WTC11 (cell line): ENCODE measurements around the gene PTPN13. TPM values are rescaled to one million over a fixed set of nuclear protein-coding genes. Genes with fewer than 3 reads are reported as not detected.
A peak's percentile ranks its signal among the peaks of the same experiment; 100 is the strongest.

Experiments used
- ATAC-seq: fragments of 200-7000 bp; cut with Tn5 transposase; 2 replicates; pipeline ENCODE4 v1.10.0; 2021; ENCODE audit warnings: mild to moderate bottlenecking, moderate library complexity
- CTCF ChIA-PET: fragments of 300-600 bp; sonication (Branson Sonifier 250); formaldehyde crosslinking; loops from one replicate; lab custom pipeline; 2021; ENCODE audit warnings: antibody characterized with exemption; lab: Charles Lee
- POLR2A ChIA-PET: fragments of 350-600 bp; sonication (Branson Sonifier 250); formaldehyde crosslinking; loops from one replicate; lab custom pipeline; 2021; ENCODE audit warnings: antibody characterized with exemption; lab: Charles Lee
- DNase-seq: peaks from one replicate; pipeline ENCODE4 v3.0.0; 2021; ENCODE audit warnings: low spot score
- H3K27ac Mint-ChIP-seq: 2 replicates; pipeline ENCODE4 v1.8.0; 2021; ENCODE audit warnings: mixed read lengths
- H3K27me3 Mint-ChIP-seq: 2 replicates; pipeline ENCODE4 v1.8.0; 2021; ENCODE audit warnings: low read depth, mild to moderate bottlenecking, moderate library complexity, mixed read lengths
- H3K36me3 Mint-ChIP-seq: 2 replicates; pipeline ENCODE4 v1.8.0; 2021; ENCODE audit warnings: mixed read lengths
- H3K4me1 Mint-ChIP-seq: 2 replicates; pipeline ENCODE4 v1.8.0; 2022; ENCODE audit warnings: mixed read lengths
- H3K4me3 Mint-ChIP-seq: 2 replicates; pipeline ENCODE4 v1.8.0; 2021; ENCODE audit warnings: mild to moderate bottlenecking, moderate library complexity, mixed read lengths
- H3K9me3 Mint-ChIP-seq: 2 replicates; pipeline ENCODE4 v1.8.0; 2021; ENCODE audit warnings: mixed read lengths
- AFF4 ChIP-seq: sonication (generic); formaldehyde crosslinking; IDR thresholded peaks from 2 replicates; pipeline ENCODE4 v1.8.1; 2023; ENCODE audit warnings: mild to moderate bottlenecking, missing genetic modification reagents, borderline replicate concordance
- ATF3 ChIP-seq: sonication (generic); formaldehyde crosslinking; conservative IDR thresholded peaks from 2 replicates; pipeline ENCODE4 v1.8.1; 2022; ENCODE audit warnings: mild to moderate bottlenecking, missing genetic modification reagents
- CREM ChIP-seq: sonication (generic); formaldehyde crosslinking; IDR thresholded peaks from 2 replicates; pipeline ENCODE4 v1.8.1; 2022; ENCODE audit warnings: mild to moderate bottlenecking, missing genetic modification reagents, moderate library complexity
- FOXJ3 ChIP-seq: sonication (generic); formaldehyde crosslinking; IDR thresholded peaks from 2 replicates; pipeline ENCODE4 v1.9.0; 2021; ENCODE audit warnings: missing genetic modification reagents, mild to moderate bottlenecking, borderline replicate concordance
- GABPB1 ChIP-seq: sonication (generic); formaldehyde crosslinking; IDR thresholded peaks from 2 replicates; pipeline ENCODE4 v1.8.1; 2023; ENCODE audit warnings: mild to moderate bottlenecking, missing genetic modification reagents
- MXD4 ChIP-seq: fragments of 250-450 bp; sonication (Bioruptor Pico); IDR thresholded peaks from 2 replicates; pipeline ENCODE4 v1.8.0; 2021; ENCODE audit warnings: mild to moderate bottlenecking, moderate library complexity, borderline replicate concordance
- NFE2L1 ChIP-seq: sonication (generic); formaldehyde crosslinking; IDR thresholded peaks from 2 replicates; pipeline ENCODE4 v1.8.1; 2023; ENCODE audit warnings: missing genetic modification reagents
- NR1H2 ChIP-seq: sonication (generic); formaldehyde crosslinking; IDR thresholded peaks from 2 replicates; pipeline ENCODE4 v1.9.0; 2021; ENCODE audit warnings: mild to moderate bottlenecking, moderate library complexity, missing genetic modification reagents
- NR2C2 ChIP-seq: sonication (generic); formaldehyde crosslinking; IDR thresholded peaks from 2 replicates; pipeline ENCODE4 v1.8.0; 2022; ENCODE audit warnings: mild to moderate bottlenecking, missing genetic modification reagents
- PRDM15 ChIP-seq: sonication (generic); formaldehyde crosslinking; IDR thresholded peaks from 2 replicates; pipeline ENCODE4 v1.8.0; 2022; ENCODE audit warnings: missing genetic modification reagents
- RORB ChIP-seq: fragments of 250-450 bp; sonication (Bioruptor Pico); IDR thresholded peaks from 2 replicates; pipeline ENCODE4 v1.9.0; 2021; ENCODE audit warnings: mild to moderate bottlenecking
- TCF7 ChIP-seq: sonication (generic); formaldehyde crosslinking; IDR thresholded peaks from 2 replicates; pipeline ENCODE4 v1.8.0; 2022; ENCODE audit warnings: mild to moderate bottlenecking, low read depth, missing genetic modification reagents, moderate library complexity
- TEAD4 ChIP-seq: sonication (generic); formaldehyde crosslinking; IDR thresholded peaks from 2 replicates; pipeline ENCODE4 v1.8.0; 2022; ENCODE audit warnings: mild to moderate bottlenecking, missing genetic modification reagents
- TP53 ChIP-seq: sonication (generic); formaldehyde crosslinking; IDR thresholded peaks from 2 replicates; pipeline ENCODE4 v1.8.1; 2023; ENCODE audit warnings: mild to moderate bottlenecking, missing genetic modification reagents
- USF2 ChIP-seq: sonication (generic); formaldehyde crosslinking; IDR thresholded peaks from 2 replicates; pipeline ENCODE4 v1.8.1; 2023; ENCODE audit warnings: mild to moderate bottlenecking, missing genetic modification reagents, moderate library complexity
- ZNF263 ChIP-seq: sonication (generic); formaldehyde crosslinking; IDR thresholded peaks from 2 replicates; pipeline ENCODE4 v1.8.1; 2022; ENCODE audit warnings: low read depth, mild to moderate bottlenecking, moderate library complexity, missing genetic modification reagents
- ZNF512 ChIP-seq: sonication (generic); formaldehyde crosslinking; IDR thresholded peaks from 2 replicates; pipeline ENCODE4 v1.8.1; 2022; ENCODE audit warnings: missing genetic modification reagents, borderline replicate concordance
- ZNF532 ChIP-seq: fragments of 250-450 bp; sonication (Bioruptor Pico); IDR thresholded peaks from 2 replicates; pipeline ENCODE4 v1.9.0; 2021; ENCODE audit warnings: mild to moderate bottlenecking, borderline replicate concordance
- ZSCAN18 ChIP-seq: fragments of 250-450 bp; sonication (Bioruptor Pico); IDR thresholded peaks from 2 replicates; pipeline ENCODE4 v2.1.2; 2022; ENCODE audit warnings: mild to moderate bottlenecking, moderate library complexity
- total RNA-seq: library from RNA; stranded (reverse); gene quantifications from 3 replicates; pipeline ENCODE4 v1.2.3, GENCODE V29; 2021

The PTPN13 gene
- total RNA-seq, 1 experiment from 2014 or later = 49.7 TPM

GRCh38 chr4:86582410-86582809 is 11.7 kb upstream of the PTPN13 start:
- H3K4me3 Mint-ChIP-seq = no peak overlapping the region
- POLR2A ChIA-PET = no interaction called here
- H3K27me3 Mint-ChIP-seq = no peaks in the 10 kb centered on the region
- no peaks in the 10 kb centered on the region for H3K9me3 Mint-ChIP-seq
- H3K4me1 Mint-ChIP-seq = peaks cover 17% of the 10 kb centered on the region
- CTCF ChIA-PET = no interaction called here
- ATAC-seq = no peak
- TF ChIP-seq RORB (CRISPR knock-in tag) (no peak), TP53 (CRISPR knock-in tag) (no peak)
- TF ChIP-seq, all 79 proteins: peak for 0
- no peaks in the 10 kb centered on the region for H3K36me3 Mint-ChIP-seq
- H3K27ac Mint-ChIP-seq = no peak overlapping the region
- DNase-seq = no peak

- H3K27me3 Mint-ChIP-seq = no peaks in the 10 kb centered on the region
- H3K4me1 Mint-ChIP-seq = peaks cover 22% of the 10 kb centered on the region
- DNase-seq = no peak
- CTCF ChIA-PET = interaction anchor here (1.2 to 1.7 kb wide), 2 partner anchors 14 to 67 kb away, joined by 4 read pairs; no protein-coding TSS in a partner anchor
- POLR2A ChIA-PET = no interaction called here
- H3K9me3 Mint-ChIP-seq = no peaks in the 10 kb centered on the region
- H3K27ac Mint-ChIP-seq = peak overlapping the region; percentile 6
- no peak overlapping the region for H3K4me3 Mint-ChIP-seq
- H3K36me3 Mint-ChIP-seq = no peaks in the 10 kb centered on the region
- ATAC-seq = peak; percentile 84
- TF ChIP-seq ZNF512 (CRISPR knock-in tag) = no peak
- no peak for TF ChIP-seq ZNF532 (CRISPR knock-in tag)
- TF ChIP-seq CREM (CRISPR knock-in tag) = no peak
- TF ChIP-seq NFE2L1 (CRISPR knock-in tag) = no peak
- TF ChIP-seq TCF7 (CRISPR knock-in tag) = no peak
- no peak for TF ChIP-seq ZNF263 (CRISPR knock-in tag)
- TF ChIP-seq NR1H2 (CRISPR knock-in tag) = no peak
- no peak for TF ChIP-seq GABPB1 (CRISPR knock-in tag)
- no peak for TF ChIP-seq MXD4 (CRISPR knock-in tag)
- no peak for TF ChIP-seq PRDM15 (CRISPR knock-in tag)
- no peak for TF ChIP-seq TEAD4
- no peak for TF ChIP-seq NR2C2 (CRISPR knock-in tag)
- TF ChIP-seq ZSCAN18 = no peak
- TF ChIP-seq FOXJ3 = no peak
- no peak for TF ChIP-seq ATF3 (CRISPR knock-in tag)
- no peak for TF ChIP-seq USF2 (CRISPR knock-in tag)
- TF ChIP-seq AFF4 (CRISPR knock-in tag) = no peak
Observed at GRCh38 chr4:86586160-86586572, 7.9 kb upstream of the PTPN13 start.
